ENCODE measurements around the gene APOL6.
A peak's percentile ranks its signal among the peaks of the same experiment; 100 is the strongest.

The APOL6 gene

GRCh38 chr22:35630891-35631290 is 17.4 kb upstream of the APOL6 start:
- no peak overlapping the region for H3K4me3 ChIP-seq (ENCODE audit: low read depth, low read length)
- no peak for DNase-seq (ENCODE audit: low read depth)
- TF ChIP-seq, protein P1, sequence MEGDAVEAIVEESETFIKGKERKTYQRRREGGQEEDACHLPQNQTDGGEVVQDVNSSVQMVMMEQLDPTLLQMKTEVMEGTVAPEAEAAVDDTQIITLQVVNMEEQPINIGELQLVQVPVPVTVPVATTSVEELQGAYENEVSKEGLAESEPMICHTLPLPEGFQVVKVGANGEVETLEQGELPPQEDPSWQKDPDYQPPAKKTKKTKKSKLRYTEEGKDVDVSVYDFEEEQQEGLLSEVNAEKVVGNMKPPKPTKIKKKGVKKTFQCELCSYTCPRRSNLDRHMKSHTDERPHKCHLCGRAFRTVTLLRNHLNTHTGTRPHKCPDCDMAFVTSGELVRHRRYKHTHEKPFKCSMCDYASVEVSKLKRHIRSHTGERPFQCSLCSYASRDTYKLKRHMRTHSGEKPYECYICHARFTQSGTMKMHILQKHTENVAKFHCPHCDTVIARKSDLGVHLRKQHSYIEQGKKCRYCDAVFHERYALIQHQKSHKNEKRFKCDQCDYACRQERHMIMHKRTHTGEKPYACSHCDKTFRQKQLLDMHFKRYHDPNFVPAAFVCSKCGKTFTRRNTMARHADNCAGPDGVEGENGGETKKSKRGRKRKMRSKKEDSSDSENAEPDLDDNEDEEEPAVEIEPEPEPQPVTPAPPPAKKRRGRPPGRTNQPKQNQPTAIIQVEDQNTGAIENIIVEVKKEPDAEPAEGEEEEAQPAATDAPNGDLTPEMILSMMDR (conservative IDR thresholded peaks at IDR 0.05; ENCODE audit: low read depth, low read length) = no peak

- peak; percentile 54 for DNase-seq (ENCODE audit: low read depth)
- TF ChIP-seq, protein P1 (conservative IDR thresholded peaks at IDR 0.05; ENCODE audit: low read depth, low read length) = peak; percentile 77
- no peak overlapping the region for H3K4me3 ChIP-seq (ENCODE audit: low read depth, low read length)
These were observed 16.6 kb upstream of the APOL6 start for GRCh38 chr22:35631597-35631996.

GRCh38 chr22:35632935-35633334 is 15.3 kb upstream of the APOL6 start:
- TF ChIP-seq, protein P1 (conservative IDR thresholded peaks at IDR 0.05; ENCODE audit: low read depth, low read length) = no peak
- no peak overlapping the region for H3K4me3 ChIP-seq (ENCODE audit: low read depth, low read length)
- DNase-seq (ENCODE audit: low read depth) = no peak

- DNase-seq (ENCODE audit: low read depth) = no peak
- TF ChIP-seq, protein P1 (conservative IDR thresholded peaks at IDR 0.05; ENCODE audit: low read depth, low read length) = no peak
- no peak overlapping the region for H3K4me3 ChIP-seq (ENCODE audit: low read depth, low read length)
These were observed 14.7 kb upstream of the APOL6 start for GRCh38 chr22:35633520-35633919.

DNA sequence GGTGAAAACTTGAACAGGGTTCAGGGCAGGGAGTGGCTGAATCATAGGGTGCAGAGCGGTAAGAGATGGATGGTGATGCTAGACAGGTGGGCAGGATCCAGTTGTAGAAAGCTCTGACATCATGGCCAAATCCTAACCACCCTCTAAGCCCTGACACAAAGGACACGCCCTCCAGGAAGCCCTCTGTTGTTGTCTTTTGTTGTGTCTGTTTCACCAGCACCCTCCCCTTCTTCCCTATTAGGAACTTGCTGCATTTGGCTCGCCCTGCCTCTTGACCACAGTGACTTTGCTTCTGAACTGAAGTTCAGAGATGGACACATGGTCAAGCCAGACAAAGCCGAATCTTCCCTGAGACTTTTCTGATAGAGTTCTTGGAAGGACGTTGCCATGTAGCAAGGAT is 14.2 kb upstream of the APOL6 start:
- DNase-seq (ENCODE audit: low read depth) = no peak
- TF ChIP-seq, protein P1 (conservative IDR thresholded peaks at IDR 0.05; ENCODE audit: low read depth, low read length) = no peak
- H3K4me3 ChIP-seq (ENCODE audit: low read depth, low read length) = no peak overlapping the region

GRCh38 chr22:35634943-35635540 is 13.2 kb upstream of the APOL6 start:
- DNase-seq (ENCODE audit: low read depth) = no peak
- no peak overlapping the region for H3K4me3 ChIP-seq (ENCODE audit: low read depth, low read length)
- TF ChIP-seq, protein P1 (conservative IDR thresholded peaks at IDR 0.05; ENCODE audit: low read depth, low read length) = no peak

DNA sequence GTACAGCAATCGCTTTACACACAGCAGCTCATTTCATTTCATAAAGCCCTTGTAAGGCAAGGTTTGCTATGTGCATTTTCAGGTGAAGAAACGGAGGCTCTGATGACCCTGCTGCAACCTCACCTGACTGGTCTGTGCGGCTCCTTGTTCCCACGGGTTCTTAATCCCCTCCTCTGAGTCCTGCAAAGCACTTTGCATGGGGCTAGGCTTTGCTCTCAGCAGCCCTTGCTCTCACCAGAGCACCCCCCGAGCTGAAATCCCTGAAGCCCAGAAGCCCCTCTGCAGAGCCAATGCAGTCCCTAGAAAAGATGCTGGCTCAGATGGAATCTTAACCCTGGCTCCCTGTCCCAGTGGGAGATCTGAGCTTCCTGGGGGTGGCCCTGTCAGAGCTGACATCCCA is 11.0 kb upstream of the APOL6 start:
- DNase-seq (ENCODE audit: low read depth) = no peak
- TF ChIP-seq, protein P1 (conservative IDR thresholded peaks at IDR 0.05; ENCODE audit: low read depth, low read length) = no peak

More for the DNA sequence above, 11.0 kb upstream of the APOL6 start:
- H3K4me3 ChIP-seq (ENCODE audit: low read depth, low read length) = no peak overlapping the region

Measured in choroid plexus epithelial cell (primary cell).